ENCODE measurements around the gene NCAM2.

DNA sequence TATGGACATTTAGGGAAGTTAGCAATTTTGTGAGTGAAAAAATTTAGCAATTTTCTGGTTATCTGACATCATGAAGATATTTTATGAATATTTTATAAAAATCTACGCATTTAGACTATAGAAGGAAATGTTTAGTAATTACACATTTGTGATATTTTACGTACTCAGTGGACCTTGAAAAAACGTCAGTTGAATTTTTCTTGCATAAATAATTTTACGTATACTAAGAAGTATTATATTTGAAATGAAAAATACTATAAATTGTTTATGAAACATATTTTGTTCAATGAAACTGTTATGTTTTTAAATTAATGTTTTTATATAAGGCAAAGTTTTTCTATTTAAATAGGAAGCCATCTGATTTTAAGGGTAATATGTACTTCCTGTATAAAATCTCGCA is 462.8 kb downstream of the NCAM2 start:
- TF ChIP-seq EZH2 (IDR thresholded peaks at IDR 0.05) (no peak), EZH2phosphoT487 (IDR thresholded peaks at IDR 0.05) (no peak)
- TF ChIP-seq, protein P1, sequence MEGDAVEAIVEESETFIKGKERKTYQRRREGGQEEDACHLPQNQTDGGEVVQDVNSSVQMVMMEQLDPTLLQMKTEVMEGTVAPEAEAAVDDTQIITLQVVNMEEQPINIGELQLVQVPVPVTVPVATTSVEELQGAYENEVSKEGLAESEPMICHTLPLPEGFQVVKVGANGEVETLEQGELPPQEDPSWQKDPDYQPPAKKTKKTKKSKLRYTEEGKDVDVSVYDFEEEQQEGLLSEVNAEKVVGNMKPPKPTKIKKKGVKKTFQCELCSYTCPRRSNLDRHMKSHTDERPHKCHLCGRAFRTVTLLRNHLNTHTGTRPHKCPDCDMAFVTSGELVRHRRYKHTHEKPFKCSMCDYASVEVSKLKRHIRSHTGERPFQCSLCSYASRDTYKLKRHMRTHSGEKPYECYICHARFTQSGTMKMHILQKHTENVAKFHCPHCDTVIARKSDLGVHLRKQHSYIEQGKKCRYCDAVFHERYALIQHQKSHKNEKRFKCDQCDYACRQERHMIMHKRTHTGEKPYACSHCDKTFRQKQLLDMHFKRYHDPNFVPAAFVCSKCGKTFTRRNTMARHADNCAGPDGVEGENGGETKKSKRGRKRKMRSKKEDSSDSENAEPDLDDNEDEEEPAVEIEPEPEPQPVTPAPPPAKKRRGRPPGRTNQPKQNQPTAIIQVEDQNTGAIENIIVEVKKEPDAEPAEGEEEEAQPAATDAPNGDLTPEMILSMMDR (IDR thresholded peaks at IDR 0.05): no peak

All from neural progenitor cell (in vitro differentiated cells).